Activated T-cell treated with anti-CD3 and anti-CD28 coated beads for 48 hours (primary cell): ENCODE data around the gene PTPN11.
"Not testable (repeated sequence)": the region's sequence is repeated elsewhere in the genome, so short reads cannot be mapped to it uniquely, and the experiment has no call there.

Source experiments
- DNase-seq: peaks from one replicate; pipeline ENCODE4 v3.0.0-alpha.2; 2020; ENCODE audit warnings: low read depth

The PTPN11 gene

DNA sequence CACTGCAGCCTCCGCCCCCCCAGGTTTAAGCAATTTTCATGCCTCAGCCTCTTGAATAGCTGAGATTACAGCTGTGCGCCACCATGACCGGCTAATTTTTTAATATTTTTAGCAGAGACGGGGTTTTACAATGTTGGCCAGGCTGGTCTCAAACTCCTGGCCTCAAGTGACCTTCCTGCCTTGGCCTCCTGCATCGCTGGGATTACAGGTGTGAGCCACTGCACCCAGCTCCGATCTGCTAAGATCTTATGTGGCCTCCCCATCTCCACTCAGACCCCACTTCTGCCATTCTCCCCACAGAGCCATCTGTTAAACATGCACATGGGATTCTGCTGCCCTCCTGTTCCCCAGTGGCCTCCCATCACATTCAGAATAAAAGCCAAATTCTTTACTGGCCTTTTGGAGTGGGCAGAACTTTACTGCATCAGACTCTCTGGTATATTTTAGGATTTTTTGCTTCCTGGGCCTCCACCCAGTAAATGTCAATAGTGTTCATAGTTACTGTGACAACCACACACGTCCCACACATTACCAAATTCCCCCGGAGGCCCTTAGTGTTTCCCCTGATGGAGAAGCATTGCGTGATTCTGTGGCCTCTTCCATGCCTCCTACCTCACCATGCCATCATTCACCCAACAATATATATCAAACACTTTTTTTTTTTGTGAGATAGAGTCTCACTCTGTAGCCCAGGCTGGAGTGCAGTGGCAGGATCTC, 96.3 kb downstream of the PTPN11 start:
- DNase-seq = no peak

DNA sequence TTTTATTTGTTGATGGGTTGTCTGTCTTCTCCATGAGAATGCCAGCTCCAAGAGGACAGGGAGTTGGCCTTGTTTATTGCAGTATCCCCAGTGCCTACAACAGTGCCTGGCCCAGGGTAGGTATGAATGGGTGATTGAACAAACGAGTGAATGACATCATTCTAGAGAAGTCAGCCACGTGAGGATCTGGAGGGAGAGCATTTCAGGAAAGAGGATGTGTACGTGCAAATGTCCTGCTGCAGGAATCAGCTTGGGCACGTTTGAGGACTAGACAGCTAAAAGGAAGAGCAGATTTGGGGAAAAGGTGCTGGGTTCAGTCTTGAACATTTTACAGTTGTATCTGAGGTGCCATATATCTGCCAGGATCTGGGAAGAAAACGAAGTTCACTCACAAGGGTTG, 97.1 kb downstream of the PTPN11 start:
- no peak for DNase-seq

GRCh38 chr12:112517730-112518364, 99.1 kb downstream of the PTPN11 start:
- DNase-seq = no peak

GRCh38 chr12:112518365-112518735, 99.6 kb downstream of the PTPN11 start:
- no peak for DNase-seq

DNA sequence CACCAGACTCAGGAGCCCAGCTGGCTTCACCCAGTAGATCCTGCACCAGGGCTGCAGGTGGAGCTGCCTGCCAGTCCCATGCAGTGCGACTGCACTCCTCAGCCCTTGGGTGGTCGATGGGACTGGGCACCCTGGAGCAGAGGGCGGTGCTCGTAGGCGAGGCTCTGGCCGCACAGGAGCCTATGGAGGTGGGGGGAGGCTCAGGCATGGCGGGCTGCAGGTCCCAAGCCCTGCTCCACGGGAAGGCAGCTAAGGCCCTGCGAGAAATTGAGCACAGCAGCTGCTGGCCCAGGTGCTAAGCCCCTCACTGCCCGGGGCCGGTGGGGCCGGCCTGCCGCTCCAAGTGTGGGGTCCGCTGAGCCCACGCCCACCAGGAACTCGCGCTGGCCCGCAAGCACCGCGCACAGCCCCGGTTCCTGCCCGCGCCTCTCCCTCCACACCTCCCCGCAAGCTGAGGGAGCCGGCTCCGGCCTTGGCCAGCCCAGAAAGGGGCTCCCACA, 101.1 kb downstream of the PTPN11 start:
- DNase-seq = not testable (repeated sequence)

- no peak for DNase-seq
Measured at GRCh38 chr12:112523856-112524255, 105.1 kb downstream of the PTPN11 start.

DNA sequence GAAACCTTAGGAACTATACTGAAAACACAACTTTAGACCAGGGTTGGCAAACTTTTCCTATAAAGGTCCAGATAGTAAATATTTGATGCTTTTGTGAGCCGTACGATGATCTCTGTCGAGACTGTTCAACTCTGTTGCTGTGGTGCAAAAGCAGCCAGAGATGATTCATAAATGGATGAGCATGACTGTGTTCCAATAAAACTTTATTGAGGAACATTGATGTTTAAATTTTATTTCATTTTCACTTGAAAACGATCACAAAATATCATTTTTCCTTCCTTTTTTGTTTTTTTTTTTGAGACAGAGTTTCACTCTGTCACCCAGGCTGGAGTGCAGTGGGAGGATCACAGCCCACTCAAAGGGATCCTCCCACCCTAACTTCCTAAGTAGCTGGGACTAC, 105.5 kb downstream of the PTPN11 start:
- DNase-seq = no peak

DNA sequence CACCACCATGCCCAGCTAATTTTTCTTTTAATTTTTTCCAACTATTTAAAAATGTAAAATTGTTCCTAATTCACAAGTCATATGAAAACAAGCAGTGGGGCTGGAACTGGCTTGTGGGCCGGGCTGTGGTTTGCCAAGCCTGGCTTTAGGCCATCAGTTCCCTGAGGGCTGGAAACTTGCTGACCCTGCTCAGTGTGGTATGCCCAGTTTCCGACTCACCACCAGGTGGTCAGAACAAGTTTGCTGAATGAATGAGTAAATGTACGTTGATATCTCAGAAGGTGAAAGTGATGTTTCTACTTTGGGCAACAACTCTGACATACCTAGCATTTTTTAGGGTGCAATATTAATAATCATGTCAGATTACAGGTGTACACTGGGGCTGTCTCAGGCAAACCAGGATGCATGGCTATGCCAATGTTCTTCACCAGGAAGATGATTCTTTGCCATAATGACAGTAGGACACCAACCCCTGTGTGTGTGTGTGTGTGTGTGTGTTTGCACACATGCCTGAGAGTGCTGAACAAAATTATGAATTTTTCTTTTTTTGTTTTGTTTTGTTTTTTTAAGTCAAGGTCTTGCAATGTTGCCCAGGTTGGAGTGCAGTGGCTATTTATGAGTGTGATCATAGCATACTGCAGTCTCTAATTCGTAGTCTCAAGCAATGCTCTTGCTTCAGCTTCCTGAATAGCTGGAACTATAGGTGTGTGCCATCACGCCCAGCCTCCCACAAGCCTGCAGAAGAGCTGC, 106.1 kb downstream of the PTPN11 start:
- DNase-seq = no peak

DNA sequence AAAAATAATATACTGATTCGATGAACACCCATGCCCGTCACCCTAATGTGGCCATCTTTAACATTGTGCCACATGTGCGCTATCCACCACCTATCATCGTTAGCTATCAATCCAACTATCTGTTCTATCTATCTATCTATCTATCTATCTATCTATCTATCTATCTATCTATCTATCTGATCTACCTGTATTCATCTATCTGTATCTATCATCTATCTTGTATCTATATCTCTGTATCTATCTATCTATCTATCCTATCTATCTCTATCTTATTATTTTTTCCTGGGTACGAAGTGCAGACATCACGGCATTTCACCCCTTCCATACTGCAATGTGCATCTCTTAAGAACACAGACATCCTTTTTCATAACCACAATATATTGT, 106.7 kb downstream of the PTPN11 start:
- DNase-seq = no peak

DNA sequence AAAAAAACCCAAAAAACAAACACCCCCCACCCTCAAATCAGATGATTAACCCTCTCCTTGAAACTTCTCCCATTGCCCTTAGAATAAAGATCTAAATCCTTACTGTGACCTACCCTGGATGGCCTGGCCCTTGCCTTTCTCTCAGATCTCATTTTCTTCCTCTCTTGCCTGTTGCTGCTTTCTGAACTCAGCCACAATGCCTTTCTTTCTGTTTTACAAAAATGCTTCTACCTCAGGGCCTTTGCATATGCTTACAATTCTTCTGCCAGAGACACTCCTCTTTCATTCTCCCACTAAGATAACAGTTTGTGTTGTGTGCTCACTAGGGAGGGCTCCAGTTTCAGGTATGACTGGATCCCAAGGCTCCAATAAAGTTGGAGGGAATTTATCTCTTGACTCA, 108.3 kb downstream of the PTPN11 start:
- DNase-seq = no peak

DNA sequence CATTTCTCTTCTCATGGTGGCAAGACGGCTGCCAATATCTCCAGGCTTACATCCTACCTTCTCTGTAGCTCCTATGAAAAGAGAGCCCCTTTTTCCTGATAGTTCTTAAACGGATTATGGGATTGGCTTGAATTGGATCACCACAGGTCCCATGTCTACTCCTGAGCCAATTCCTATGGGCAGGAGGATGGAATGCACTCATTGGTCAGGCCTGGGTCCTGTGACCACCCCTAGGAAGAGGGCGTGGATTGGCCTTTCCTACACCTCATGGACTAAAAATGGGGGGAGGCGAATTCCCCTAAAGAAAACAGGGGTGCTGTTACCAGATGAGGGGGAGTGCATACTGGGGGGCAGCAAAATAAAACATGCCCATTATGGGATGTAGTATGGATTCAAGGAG, 108.8 kb downstream of the PTPN11 start:
- no peak for DNase-seq

DNA sequence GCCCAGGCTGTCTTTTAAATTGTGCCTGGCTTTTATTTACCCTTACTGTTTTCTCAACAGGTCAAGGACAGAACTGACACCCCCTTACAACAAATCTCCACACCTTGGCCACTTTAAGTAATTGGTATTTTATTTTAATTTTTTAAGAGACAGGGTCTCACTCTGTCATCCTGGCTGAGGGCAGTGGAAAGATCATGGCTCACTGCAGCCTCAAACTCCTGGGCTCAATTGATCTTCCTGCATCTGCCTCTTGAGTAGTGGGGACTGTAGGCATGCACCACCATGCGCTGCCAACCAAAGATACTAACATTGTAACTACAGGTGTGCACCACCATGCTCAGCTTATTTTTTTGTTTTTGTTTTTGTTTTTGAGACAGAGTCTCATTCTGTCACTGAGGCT, 109.8 kb downstream of the PTPN11 start:
- DNase-seq = no peak

- DNase-seq = no peak
Measured at GRCh38 chr12:112530941-112531340, 112.2 kb downstream of the PTPN11 start.

DNA sequence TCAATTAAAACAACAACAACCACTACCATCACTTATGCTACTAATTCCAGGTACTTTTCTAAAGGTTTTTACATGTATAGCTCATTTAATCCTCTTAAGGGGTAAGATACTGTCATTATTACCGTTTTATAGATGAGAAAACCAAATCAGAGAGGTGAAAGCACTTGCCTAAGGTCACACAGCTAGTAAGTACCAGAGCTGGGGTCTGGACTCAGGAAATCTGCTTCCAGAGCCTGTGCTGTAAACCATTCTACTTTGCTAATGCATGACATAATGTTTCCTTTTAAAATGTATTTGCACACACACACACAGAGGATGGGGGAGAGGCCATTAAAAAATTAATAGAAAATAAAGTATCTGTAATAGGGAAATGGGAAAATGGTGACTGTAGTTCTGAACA, 113.4 kb downstream of the PTPN11 start:
- no peak for DNase-seq

DNA sequence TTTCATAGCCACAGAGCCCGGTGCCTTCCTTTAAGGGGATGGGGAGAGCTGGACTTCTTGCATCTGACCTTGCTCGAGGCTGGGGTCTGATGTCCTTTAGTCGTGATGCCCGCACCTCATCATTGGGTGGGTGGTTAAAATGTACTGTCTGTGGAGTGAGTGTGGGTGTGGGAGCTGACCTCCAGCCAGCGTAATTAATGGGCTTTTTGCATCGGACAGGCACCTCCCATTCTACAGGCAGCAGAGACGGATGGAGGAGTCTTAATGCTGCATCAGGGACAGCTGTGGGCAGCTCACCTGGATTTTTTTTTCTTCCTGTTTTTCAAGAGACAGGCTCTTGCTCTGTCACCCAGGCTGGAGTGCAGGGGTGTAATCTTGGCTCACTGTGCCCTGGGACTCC, 114.8 kb downstream of the PTPN11 start:
- no peak for DNase-seq

DNA sequence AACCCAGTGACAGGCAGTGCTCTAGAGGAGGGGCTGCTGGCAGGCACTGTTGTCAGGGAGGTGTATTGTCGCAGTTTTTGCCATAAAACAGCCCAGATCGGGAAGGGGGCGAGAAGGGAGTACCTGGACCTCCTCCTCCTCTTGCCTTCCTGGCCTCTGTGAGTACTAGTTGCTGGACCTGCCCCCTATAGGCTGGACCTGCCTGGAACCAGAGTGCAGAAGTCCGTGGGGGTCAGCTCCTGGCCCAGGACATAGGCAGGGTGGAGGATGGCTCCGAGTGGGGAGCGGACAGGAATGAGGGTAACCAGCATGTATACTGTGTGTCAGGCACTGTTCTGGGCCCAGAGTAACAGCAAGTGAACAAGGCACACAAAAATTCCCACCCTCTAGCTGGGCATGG, 116.3 kb downstream of the PTPN11 start:
- DNase-seq = no peak

- no peak for DNase-seq
Measured at GRCh38 chr12:112535637-112536366, 117.1 kb downstream of the PTPN11 start.

DNA sequence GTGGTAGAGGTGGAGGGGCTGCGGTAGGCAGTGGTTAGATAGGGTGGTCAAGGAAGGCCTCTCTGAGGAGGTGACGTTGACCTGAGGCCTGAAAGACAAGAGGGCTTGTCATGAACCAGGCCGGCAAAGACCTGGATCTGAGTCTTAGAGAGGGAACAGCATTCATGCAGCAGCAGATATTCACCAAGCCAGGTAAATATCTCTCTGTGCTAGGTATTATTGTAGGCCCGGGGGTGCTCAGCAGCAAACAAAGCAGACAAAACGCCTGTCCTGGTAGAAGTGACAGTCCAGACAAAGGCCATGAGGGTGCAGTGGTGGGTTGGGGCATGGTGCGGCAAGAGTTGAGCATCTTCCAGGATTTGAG, 117.6 kb downstream of the PTPN11 start:
- no peak for DNase-seq

DNA sequence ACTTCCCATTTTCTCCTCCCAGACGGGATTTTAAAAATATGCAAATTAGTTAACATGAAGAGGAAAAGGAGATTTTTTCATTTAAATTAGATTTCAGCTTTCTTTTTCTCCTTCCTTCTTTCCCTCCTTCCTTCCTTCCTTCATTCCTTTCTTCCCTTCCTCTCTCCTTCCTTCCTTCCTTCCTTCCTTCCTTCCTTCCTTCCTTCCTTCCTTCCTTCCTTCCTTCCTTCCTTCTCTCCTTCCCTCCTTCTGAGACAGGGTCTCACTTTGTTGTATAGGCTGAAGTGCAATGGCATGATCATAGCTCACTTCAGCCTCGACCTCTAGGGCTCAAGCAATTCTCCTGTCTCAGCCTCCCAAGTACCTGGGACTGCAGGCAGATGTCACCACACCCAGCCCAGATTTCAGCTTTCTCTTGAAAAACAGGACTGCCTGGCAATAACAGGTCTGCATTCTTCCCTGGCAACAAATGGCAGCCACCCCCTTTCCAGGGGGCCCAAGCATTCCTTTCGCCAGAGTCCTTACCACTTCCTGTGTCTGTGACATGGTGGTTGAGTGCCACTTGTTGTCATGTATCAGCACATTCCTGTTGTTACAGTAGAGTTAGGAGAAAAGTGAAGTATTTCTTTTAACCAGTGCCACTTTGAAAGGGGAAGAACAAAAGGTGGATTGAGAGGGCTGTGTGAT, 119.1 kb downstream of the PTPN11 start:
- DNase-seq = no peak

DNA sequence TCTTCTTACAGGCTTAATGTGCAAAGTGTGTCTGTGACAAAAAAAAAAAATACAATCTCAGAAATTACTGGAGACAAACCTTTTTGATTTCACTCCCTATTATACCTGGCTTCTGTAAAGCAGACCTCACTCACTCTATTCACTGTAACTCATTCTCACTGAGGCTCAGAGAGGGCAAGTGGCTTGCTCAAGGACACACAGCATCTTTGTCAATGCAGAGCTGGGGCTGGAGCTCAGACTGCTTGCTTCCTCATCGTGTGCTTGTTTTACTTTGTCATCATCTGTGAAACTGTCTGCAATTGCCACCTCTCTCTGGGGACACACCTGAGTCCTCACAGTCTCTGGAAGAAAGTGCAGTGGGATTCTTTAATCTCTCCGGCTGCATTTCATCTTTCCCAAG, 120.0 kb downstream of the PTPN11 start:
- DNase-seq = no peak

- no peak for DNase-seq
Measured at GRCh38 chr12:112539221-112539620, 120.5 kb downstream of the PTPN11 start.

GRCh38 chr12:112540021-112540420, 121.3 kb downstream of the PTPN11 start:
- no peak for DNase-seq
